ENCODE measurements around the gene PRDM2.

- TF ChIP-seq CTCF (IDR thresholded peaks at IDR 0.05) (no peak), POLR2A (IDR thresholded peaks at IDR 0.05) (no peak), POLR2AphosphoS5 (IDR thresholded peaks at IDR 0.05) (no peak)
Observed at GRCh38 chr1:13728091-13728715, 28.2 kb downstream of the PRDM2 start.
